Endothelial cell of umbilical vein (primary cell): ENCODE measurements around the gene TDRD7. TPM values are rescaled to one million over a fixed set of nuclear protein-coding genes. Genes with fewer than 3 reads are reported as not detected.

Source experiments
- BruUV-seq: library from RNA; stranded (reverse); fragments of 400-500 nt; replicated peaks from 2 replicates; lab custom pipeline; 2021; lab: Mats Ljungman, UMichigan
- CTCF ChIA-PET: fragments of 300-600, 350-600 bp; sonication (Branson Sonifier 250); formaldehyde crosslinking; loops from one replicate; lab custom pipeline; 2021; ENCODE audit warnings: antibody characterized with exemption, inconsistent platforms; lab: Charles Lee
- POLR2A ChIA-PET: fragments of 300-600, 350-600 bp; sonication (Branson Sonifier 250); formaldehyde crosslinking; loops from one replicate; lab custom pipeline; 2021; ENCODE audit warnings: antibody characterized with exemption, inconsistent platforms; lab: Charles Lee
- DNase-seq: peaks from one replicate; pipeline ENCODE4 v3.0.0-alpha.2; 2011; ENCODE audit warnings: low read depth, low spot score
- FAIRE-seq: peaks from 2 replicates; lab custom pipeline; 2011; peaks lifted over from hg19 to GRCh38; lab: Jason Lieb, UNC
- H2AFZ ChIP-seq: 2 replicates; pipeline ENCODE4 v1.6.0; 2012; ENCODE audit warnings: low read depth, low read length, control low read depth, inconsistent platforms
- H3K27ac ChIP-seq: 2 replicates; pipeline ENCODE4 v1.5.1; 2011; ENCODE audit warnings: low read depth, mild to moderate bottlenecking, control low read depth, low read length, moderate library complexity; ENCODE audit not compliant: insufficient read depth
- H3K27me3 ChIP-seq, 2 experiments: 2 replicates each; pipeline versions ENCODE4 v1.6.0 to v1.6.1; 2011; ENCODE audit warnings: low read length in 2 of 2, mixed read lengths in 1 of 2; ENCODE audit not compliant: control insufficient read depth in 2 of 2, insufficient read depth in 2 of 2
- H3K36me3 ChIP-seq, 2 experiments: 2 replicates in 1 of 2; 3 replicates in 1 of 2; pipeline ENCODE4 v1.5.1; 2011; ENCODE audit warnings: low read length in 2 of 2, mild to moderate bottlenecking in 1 of 2, moderate library complexity in 1 of 2; ENCODE audit not compliant: control insufficient read depth in 2 of 2, insufficient read depth in 2 of 2; ENCODE audit errors: extremely low read depth in 1 of 2
- H3K4me1 ChIP-seq: 3 replicates; pipeline ENCODE4 v1.5.1; 2011; ENCODE audit warnings: mild to moderate bottlenecking, low read length; ENCODE audit not compliant: control insufficient read depth, insufficient read depth; ENCODE audit errors: extremely low read depth
- H3K4me2 ChIP-seq: 2 replicates; pipeline ENCODE4 v1.6.1; 2011; ENCODE audit warnings: low read length, control low read depth, mixed read lengths; ENCODE audit not compliant: insufficient read depth
- H3K4me3 ChIP-seq, 3 experiments: fragments of 200-600 bp in 1 of 3; sonication (generic), shearing (Covaris generic) in 1 of 3; replicated peaks in 1 of 3; 2 replicates each; pipeline ENCODE4 v1.5.1; 2011 to 2016; ENCODE audit warnings: control low read depth in 3 of 3, low read length in 3 of 3, mild to moderate bottlenecking in 2 of 3, inconsistent platforms in 1 of 3, low read depth in 1 of 3, moderate library complexity in 1 of 3; ENCODE audit not compliant: insufficient read depth in 1 of 3
- H3K79me2 ChIP-seq: 2 replicates; pipeline ENCODE4 v1.6.0; 2012; ENCODE audit warnings: low read length, inconsistent platforms; ENCODE audit not compliant: control insufficient read depth, insufficient read depth
- H3K9ac ChIP-seq: replicated peaks from 2 replicates; pipeline ENCODE3; 2011; ENCODE audit warnings: low read length, control low read depth; ENCODE audit not compliant: insufficient read depth; ENCODE audit errors: extremely low read depth
- H3K9me1 ChIP-seq: replicated peaks from 3 replicates; pipeline ENCODE4 v1.6.0; 2011; ENCODE audit warnings: mild to moderate bottlenecking, low read length; ENCODE audit not compliant: control insufficient read depth, insufficient read depth; ENCODE audit errors: extremely low read depth
- H3K9me3 ChIP-seq: replicated peaks from 2 replicates; pipeline ENCODE4 v1.5.1; 2012; ENCODE audit warnings: low read length, inconsistent platforms; ENCODE audit not compliant: control insufficient read depth, insufficient read depth
- H4K20me1 ChIP-seq: replicated peaks from 2 replicates; pipeline ENCODE3; 2011; ENCODE audit warnings: mild to moderate bottlenecking, low read length; ENCODE audit not compliant: control insufficient read depth, insufficient read depth; ENCODE audit errors: extremely low read depth
- EZH2 ChIP-seq: IDR thresholded peaks from 2 replicates; pipeline ENCODE4 v1.6.1; 2012; ENCODE audit warnings: borderline replicate concordance, low read depth, mild to moderate bottlenecking, moderate library complexity, low read length, inconsistent platforms; ENCODE audit not compliant: severe bottlenecking
- FOS ChIP-seq: IDR thresholded peaks from 2 replicates; pipeline ENCODE4 v1.6.1; 2011; ENCODE audit warnings: mild to moderate bottlenecking, low read length, moderate library complexity, borderline replicate concordance; ENCODE audit not compliant: insufficient read depth
- GATA2 ChIP-seq: IDR thresholded peaks from 2 replicates; pipeline ENCODE4 v1.7.0; 2011; ENCODE audit warnings: low read depth, mild to moderate bottlenecking, moderate library complexity, mixed read lengths, low read length; ENCODE audit not compliant: insufficient read length, insufficient read depth
- JUN ChIP-seq: IDR thresholded peaks from 2 replicates; pipeline ENCODE4 v1.6.1; 2011; ENCODE audit warnings: borderline replicate concordance, low read depth; ENCODE audit not compliant: insufficient read length, insufficient read depth
- MYC ChIP-seq: IDR thresholded peaks from one replicate; pipeline ENCODE4 v1.6.1; 2011; ENCODE audit warnings: mild to moderate bottlenecking, low read depth, low read length
- POLR2A ChIP-seq: IDR thresholded peaks from 2 replicates; pipeline ENCODE4 v1.6.1; 2012; ENCODE audit warnings: low read depth, mild to moderate bottlenecking, control low read depth, low read length
- POLR2AphosphoS5 ChIP-seq: IDR thresholded peaks from 2 replicates; pipeline ENCODE4 v1.6.1; 2012; ENCODE audit warnings: low read depth, mild to moderate bottlenecking, control low read depth, low read length, moderate library complexity; ENCODE audit not compliant: insufficient read depth
- dilution Hi-C: fragments of 300-500 bp; cut with MboI; formaldehyde crosslinking; loops from one replicate; pipeline ENCODE4 v1.15.0; 2019; ENCODE audit warnings: low sequenced_read_pairs; ENCODE audit not compliant: extremely low pct_ligation_motif_present
- intact Hi-C: fragments of 100-400 bp; cut with micrococcal nuclease; formaldehyde crosslinking; loops from one replicate; pipeline ENCODE4 v1.10.0; 2022
- polyA plus RNA-seq, 4 experiments: library from polyadenylated mRNA; depleted of rRNA in 3 of 4; stranded (reverse) in 3 of 4; unstranded in 1 of 4; fragments of >200 nt; gene quantifications; 2 replicates each; pipeline versions ENCODE4 v1.2.1 to v1.2.3, GENCODE V29; 2011 to 2012; ENCODE audit warnings: missing spikeins in 1 of 4
- total RNA-seq: library from RNA; stranded (reverse); gene quantifications from 2 replicates; pipeline ENCODE4 v1.2.3, GENCODE V29; 2021
- TF ChIP-seq, protein P1 (sequence below): IDR thresholded peaks from 2 replicates; pipeline ENCODE4 v1.6.1; 2011; ENCODE audit not compliant: insufficient read depth, insufficient read length
- TF ChIP-seq, protein P2 (sequence below), 2 donors: IDR thresholded peaks; 1 replicate in 1 of 2; 2 replicates in 1 of 2; pipeline ENCODE4 v1.5.1; 2011; ENCODE audit warnings: low read length in 2 of 2, mild to moderate bottlenecking in 2 of 2, moderate library complexity in 2 of 2, control low read depth in 1 of 2, inconsistent platforms in 1 of 2, low read depth in 1 of 2; ENCODE audit not compliant: insufficient read depth in 1 of 2; ENCODE audit errors: extremely low read depth in 1 of 2

TDRD7 gene
- total and polyA plus RNA-seq, 2 donors (not counting 3 experiments of a cell fraction or from before 2014, with no cell fraction given): 4.9 to 11.5 TPM

DNA sequence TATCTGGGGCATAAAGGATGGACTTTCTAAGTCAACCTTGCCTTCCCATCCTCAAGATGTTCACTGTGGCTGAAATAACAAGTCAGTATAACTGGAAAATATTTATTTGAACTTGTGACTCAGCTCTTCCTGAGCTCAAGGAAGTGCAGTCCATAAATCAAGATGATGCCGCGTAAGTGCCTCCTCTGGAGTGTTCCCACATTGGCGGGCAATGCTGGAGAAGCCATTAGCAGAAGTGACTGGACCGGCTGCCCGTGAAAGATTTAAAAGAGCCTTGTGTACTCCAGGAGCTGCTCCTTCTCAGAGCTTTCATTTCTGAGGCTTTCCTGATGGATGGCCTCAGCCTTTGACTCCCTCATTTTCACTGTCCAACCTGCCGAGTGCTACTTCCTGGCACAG lies 107.0 kb downstream of the TDRD7 start:
- Histone ChIP-seq H3K4me1 (peaks cover 20% of the 10 kb centered on the region), H3K4me2 (peak overlapping the region; percentile 66), H4K20me1 (no peaks in the 10 kb centered on the region), H3K79me2 (no peaks in the 10 kb centered on the region), H3K9ac (peak overlapping the region; percentile 79), H3K9me3 (no peaks in the 10 kb centered on the region), H3K27me3 (no peaks in the 10 kb centered on the region), H3K27ac (peak overlapping the region; percentile 78), H3K4me3 (peak overlapping the region in 1 of 3 experiments; percentile 25), H3K36me3 (no peaks in the 10 kb centered on the region), H2AFZ (peak overlapping the region; percentile 92), H3K9me1 (no peaks in the 10 kb centered on the region)
- dilution Hi-C loops (no loop called here), intact Hi-C loops (loop anchor here (1.0 kb wide), 1 partner anchor 45 kb away; no protein-coding TSS in a partner anchor)
- BruUV-seq: no TSS peak
- POLR2A ChIA-PET: no interaction called here
- peak; percentile 98 for FAIRE-seq
- TF ChIP-seq POLR2AphosphoS5 (peak; percentile 71), JUN (peak; percentile 91), EZH2 (no peak), FOS (peak; percentile 84), POLR2A (peak; percentile 23), MYC (no peak), GATA2 (peak; percentile 27)
- TF ChIP-seq, protein P1, sequence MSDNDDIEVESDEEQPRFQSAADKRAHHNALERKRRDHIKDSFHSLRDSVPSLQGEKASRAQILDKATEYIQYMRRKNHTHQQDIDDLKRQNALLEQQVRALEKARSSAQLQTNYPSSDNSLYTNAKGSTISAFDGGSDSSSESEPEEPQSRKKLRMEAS: no peak
- TF ChIP-seq, protein P2, sequence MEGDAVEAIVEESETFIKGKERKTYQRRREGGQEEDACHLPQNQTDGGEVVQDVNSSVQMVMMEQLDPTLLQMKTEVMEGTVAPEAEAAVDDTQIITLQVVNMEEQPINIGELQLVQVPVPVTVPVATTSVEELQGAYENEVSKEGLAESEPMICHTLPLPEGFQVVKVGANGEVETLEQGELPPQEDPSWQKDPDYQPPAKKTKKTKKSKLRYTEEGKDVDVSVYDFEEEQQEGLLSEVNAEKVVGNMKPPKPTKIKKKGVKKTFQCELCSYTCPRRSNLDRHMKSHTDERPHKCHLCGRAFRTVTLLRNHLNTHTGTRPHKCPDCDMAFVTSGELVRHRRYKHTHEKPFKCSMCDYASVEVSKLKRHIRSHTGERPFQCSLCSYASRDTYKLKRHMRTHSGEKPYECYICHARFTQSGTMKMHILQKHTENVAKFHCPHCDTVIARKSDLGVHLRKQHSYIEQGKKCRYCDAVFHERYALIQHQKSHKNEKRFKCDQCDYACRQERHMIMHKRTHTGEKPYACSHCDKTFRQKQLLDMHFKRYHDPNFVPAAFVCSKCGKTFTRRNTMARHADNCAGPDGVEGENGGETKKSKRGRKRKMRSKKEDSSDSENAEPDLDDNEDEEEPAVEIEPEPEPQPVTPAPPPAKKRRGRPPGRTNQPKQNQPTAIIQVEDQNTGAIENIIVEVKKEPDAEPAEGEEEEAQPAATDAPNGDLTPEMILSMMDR (IDR thresholded peaks at IDR 0.05; ENCODE audit: extremely low read depth in 1 of 2, insufficient read depth in 1 of 2, low read depth in 1 of 2, low read length in 2 of 2): no peak
- peak; percentile 97 for DNase-seq
- CTCF ChIA-PET: interaction anchor here (0.7 to 2.1 kb wide), 7 partner anchors 14 to 97 kb away, joined by 3 to 21 read pairs (median 5); partner anchors contain the start of gene TMOD1
